GM18951 (cell line): Measurements from ENCODE around the gene SDF2.

ENCODE experiments used
- POLR2A ChIP-seq: IDR thresholded peaks from 4 replicates; pipeline ENCODE4 v1.6.1; 2011; ENCODE audit warnings: mild to moderate bottlenecking; ENCODE audit not compliant: insufficient read length, insufficient read depth; ENCODE audit errors: extremely low read depth
- in situ Hi-C: fragments of 300-500 bp; cut with MboI; formaldehyde crosslinking; loops from one replicate; pipeline ENCODE4 v1.12.0; 2022; ENCODE audit warnings: low sequenced_read_pairs, mixed read lengths, inconsistent platforms; ENCODE audit not compliant: unreplicated experiment

The SDF2 gene

GRCh38 chr17:28700830-28701492 is 39.3 kb upstream of the SDF2 start:
- TF ChIP-seq POLR2A, result no peak
- in situ Hi-C loops, result no loop called here

- TF ChIP-seq POLR2A, result no peak
- in situ Hi-C loops, result no loop called here
Measured at GRCh38 chr17:28700278-28700677, 38.6 kb upstream of the SDF2 start.

- no peak for TF ChIP-seq POLR2A
- in situ Hi-C loops, result no loop called here
Measured at GRCh38 chr17:28698253-28698941, 36.7 kb upstream of the SDF2 start.

- in situ Hi-C loops, result no loop called here
- TF ChIP-seq POLR2A, result no peak
Measured at GRCh38 chr17:28693869-28694268, 32.2 kb upstream of the SDF2 start.

- in situ Hi-C loops, result no loop called here
Measured at GRCh38 chr17:28689011-28689410, 27.3 kb upstream of the SDF2 start.

GRCh38 chr17:28688481-28688880 is 26.8 kb upstream of the SDF2 start:
- no peak for TF ChIP-seq POLR2A
- in situ Hi-C loops, result no loop called here

More at GRCh38 chr17:28689011-28689410, 27.3 kb upstream of the SDF2 start:
- TF ChIP-seq POLR2A, result no peak

- in situ Hi-C loops, result no loop called here
- TF ChIP-seq POLR2A, result no peak
Measured at GRCh38 chr17:28686296-28686695, 24.6 kb upstream of the SDF2 start.

GRCh38 chr17:28685366-28685765 is 23.7 kb upstream of the SDF2 start:
- TF ChIP-seq POLR2A, result no peak
- in situ Hi-C loops, result no loop called here

- in situ Hi-C loops, result no loop called here
Measured at GRCh38 chr17:28684963-28685362, 23.3 kb upstream of the SDF2 start.

GRCh38 chr17:28682655-28683054 is 20.9 kb upstream of the SDF2 start:
- no peak for TF ChIP-seq POLR2A
- in situ Hi-C loops, result no loop called here

More at GRCh38 chr17:28684963-28685362, 23.3 kb upstream of the SDF2 start:
- TF ChIP-seq POLR2A, result no peak

GRCh38 chr17:28675980-28676379 is 14.3 kb upstream of the SDF2 start:
- TF ChIP-seq POLR2A, result no peak
- in situ Hi-C loops, result no loop called here

- in situ Hi-C loops, result no loop called here
- no peak for TF ChIP-seq POLR2A
Measured at GRCh38 chr17:28675490-28675889, 13.8 kb upstream of the SDF2 start.

- in situ Hi-C loops, result no loop called here
- no peak for TF ChIP-seq POLR2A
Measured at GRCh38 chr17:28669918-28670317, 8.2 kb upstream of the SDF2 start.

GRCh38 chr17:28667870-28668269 is 6.2 kb upstream of the SDF2 start:
- TF ChIP-seq POLR2A, result no peak
- in situ Hi-C loops, result no loop called here
